K562 (cell line): ENCODE data around the gene KLHL6. TPM values are rescaled to one million over a fixed set of nuclear protein-coding genes. Genes with fewer than 3 reads are reported as not detected.

ENCODE experiments used
- ATAC-seq: fragments of 200-7000 bp; cut with Tn5 transposase; 3 replicates; pipeline ENCODE4 v1.9.1; 2020; ENCODE audit warnings: moderate library complexity
- BruUV-seq: library from RNA; stranded (reverse); fragments of 400-500 nt; replicated peaks from 2 replicates; lab custom pipeline; 2021; lab: Mats Ljungman, UMichigan
- CTCF ChIA-PET: fragments of 300-600 bp; formaldehyde crosslinking; extraction: SDS; loops from one replicate; lab custom pipeline; 2021; ENCODE audit warnings: low intra/inter-chr PET ratio; lab: Yijun Ruan, JAX
- POLR2A ChIA-PET: fragments of 300-600, 350-650 bp; sonication (Branson Sonifier 250); formaldehyde crosslinking; extraction: SDS; loops from one replicate; lab custom pipeline; 2021; ENCODE audit warnings: antibody characterized with exemption, inconsistent platforms; lab: Yijun Ruan, JAX
- DNase-seq, 4 experiments: peaks; one replicate each; pipeline versions ENCODE4 v3.0.0 to v3.0.0-alpha.2; 2011 to 2018; ENCODE audit warnings: low spot score in 3 of 4, mixed read lengths in 3 of 4; ENCODE audit errors: extremely low read depth in 1 of 4
- FAIRE-seq: peaks from 2 replicates; lab custom pipeline; 2011; peaks lifted over from hg19 to GRCh38; lab: Jason Lieb, UNC
- H2AFZ ChIP-seq: 2 replicates; pipeline ENCODE4 v1.6.0; 2011; ENCODE audit warnings: low read depth, low read length, control low read depth, inconsistent platforms
- H3K27ac ChIP-seq: fragments of 200-600 bp; 3 replicates; pipeline ENCODE4 v1.8.0; 2011; ENCODE audit warnings: low read depth, mild to moderate bottlenecking, control low read depth, inconsistent platforms, low read length, moderate library complexity, mixed read lengths; ENCODE audit errors: extremely low read depth
- H3K27me3 ChIP-seq, 2 experiments: fragments of 300-600 bp in 1 of 2; 2 replicates in 1 of 2; 3 replicates in 1 of 2; pipeline versions ENCODE4 v1.6.0 to v1.8.0; 2011; ENCODE audit warnings: inconsistent platforms in 2 of 2, low read length in 2 of 2, mild to moderate bottlenecking in 1 of 2, mixed read lengths in 1 of 2, moderate library complexity in 1 of 2; ENCODE audit not compliant: control insufficient read depth in 2 of 2, insufficient read depth in 2 of 2
- H3K36me3 ChIP-seq: fragments of 300-600 bp; 3 replicates; pipeline ENCODE4 v1.8.0; 2011; ENCODE audit warnings: mild to moderate bottlenecking, low read length, inconsistent platforms; ENCODE audit not compliant: control insufficient read depth, insufficient read depth
- H3K4me1 ChIP-seq, 2 experiments: fragments of 200-600 bp in 1 of 2; replicated peaks in 1 of 2; 2 replicates in 1 of 2; 3 replicates in 1 of 2; pipeline versions ENCODE4 v1.5.1 to v1.8.0; 2011; ENCODE audit warnings: inconsistent platforms in 2 of 2, low read length in 2 of 2, mild to moderate bottlenecking in 1 of 2, mixed read lengths in 1 of 2, moderate library complexity in 1 of 2; ENCODE audit not compliant: control insufficient read depth in 2 of 2, insufficient read depth in 2 of 2
- H3K4me2 ChIP-seq: 2 replicates; pipeline ENCODE4 v1.6.1; 2011; ENCODE audit warnings: low read length, control low read depth, inconsistent platforms, mixed read lengths; ENCODE audit not compliant: insufficient read depth
- H3K4me3 ChIP-seq: fragments of 200-600 bp; sonication (generic), shearing (Covaris generic); 2 replicates; pipeline ENCODE4 v1.5.1; 2016; ENCODE audit warnings: control low read depth, inconsistent platforms
- H3K79me2 ChIP-seq: fragments of 200-600 bp; 3 replicates; pipeline ENCODE4 v1.8.0; 2011; ENCODE audit warnings: low read length, inconsistent platforms; ENCODE audit not compliant: control insufficient read depth, insufficient read depth
- H3K9ac ChIP-seq, 2 experiments: 2 replicates each; pipeline versions ENCODE4 v1.6.0 to v1.6.1; 2011; ENCODE audit warnings: low read depth in 2 of 2, low read length in 2 of 2, control low read depth in 1 of 2, inconsistent platforms in 1 of 2, mild to moderate bottlenecking in 1 of 2, mixed read lengths in 1 of 2; ENCODE audit not compliant: insufficient read depth in 1 of 2
- H3K9me1 ChIP-seq: one replicate; pipeline ENCODE4 v1.6.0; 2011; ENCODE audit warnings: inconsistent platforms, mild to moderate bottlenecking, low read length, moderate library complexity; ENCODE audit not compliant: control insufficient read depth, insufficient read depth
- H3K9me3 ChIP-seq: replicated peaks from 2 replicates; pipeline ENCODE4 v1.5.1; 2011; ENCODE audit warnings: low read depth, low read length, inconsistent platforms; ENCODE audit not compliant: control insufficient read depth, insufficient read depth
- H4K20me1 ChIP-seq: replicated peaks from 2 replicates; pipeline ENCODE4 v1.6.1; 2011; ENCODE audit warnings: low read length, inconsistent platforms, mixed read lengths; ENCODE audit not compliant: control insufficient read depth, insufficient read depth
- FOXK1 ChIP-seq: sonication (generic); formaldehyde crosslinking; IDR thresholded peaks from 2 replicates; pipeline ENCODE4 v1.8.0; 2022; ENCODE audit warnings: missing genetic modification reagents, mild to moderate bottlenecking, borderline replicate concordance
- HMG20B ChIP-seq: fragments of 250-450 bp; sonication (Bioruptor Pico); IDR thresholded peaks from 2 replicates; pipeline ENCODE4 v1.5.0; 2021; ENCODE audit warnings: mild to moderate bottlenecking
- MAZ ChIP-seq, 2 experiments: fragments of 450-650 bp in 1 of 2; sonication (generic) in 1 of 2; formaldehyde crosslinking; IDR thresholded peaks in 1 of 2; conservative IDR thresholded peaks in 1 of 2; 2 replicates each; pipeline versions ENCODE4 v1.4.0 to v1.5.0; 2020; ENCODE audit warnings: mild to moderate bottlenecking in 1 of 2, missing genetic modification reagents in 1 of 2
- MCM5 ChIP-seq: fragments of 450-650 bp; IDR thresholded peaks from 2 replicates; pipeline ENCODE4 v1.6.1; 2016; ENCODE audit warnings: low read depth
- NCOA2 ChIP-seq, 2 experiments: fragments of 450-650 bp; IDR thresholded peaks; 2 replicates each; pipeline ENCODE4 v1.6.1; 2018; ENCODE audit warnings: mild to moderate bottlenecking in 2 of 2, moderate library complexity in 1 of 2; ENCODE audit not compliant: partially characterized antibody in 2 of 2
- NCOR1 ChIP-seq: fragments of 450-650 bp; IDR thresholded peaks from 2 replicates; pipeline ENCODE4 v1.6.1; 2016; ENCODE audit warnings: mild to moderate bottlenecking, moderate library complexity
- PRPF4 ChIP-seq: fragments of 200-400 bp; formaldehyde crosslinking; IDR thresholded peaks from one replicate; pipeline ENCODE4 v1.6.1; 2017; ENCODE audit warnings: low read length, low read depth, mild to moderate bottlenecking; ENCODE audit not compliant: insufficient read depth, poor library complexity, severe bottlenecking
- RBFOX2 ChIP-seq: fragments of 200-400 bp; formaldehyde crosslinking; IDR thresholded peaks from 2 replicates; pipeline ENCODE4 v1.6.1; 2017; ENCODE audit warnings: low read depth, mild to moderate bottlenecking, low read length, moderate library complexity
- RNF2 ChIP-seq: sonication (generic); IDR thresholded peaks from 2 replicates; pipeline ENCODE4 v1.6.1; 2016
- RUNX1 ChIP-seq: sonication (generic); IDR thresholded peaks from 2 replicates; pipeline ENCODE4 v1.6.1; 2016; ENCODE audit warnings: antibody characterized with exemption, low read depth
- ZC3H4 ChIP-seq: sonication (generic); formaldehyde crosslinking; IDR thresholded peaks from 2 replicates; pipeline ENCODE4 v1.9.0; 2021; ENCODE audit warnings: missing genetic modification reagents, borderline replicate concordance
- ZFP1 ChIP-seq: fragments of 450-650 bp; formaldehyde crosslinking; IDR thresholded peaks from 2 replicates; pipeline ENCODE4 v1.4.0; 2020; ENCODE audit warnings: mild to moderate bottlenecking, mixed read lengths
- ZFPM2 ChIP-seq: fragments of 250-450 bp; sonication (Bioruptor Pico); IDR thresholded peaks from 2 replicates; pipeline ENCODE4 v1.5.1; 2022; ENCODE audit warnings: mild to moderate bottlenecking
- ZNF76 ChIP-seq: fragments of 250-450 bp; sonication (Bioruptor Pico); IDR thresholded peaks from 2 replicates; pipeline ENCODE4 v1.4.0; 2020; ENCODE audit warnings: mild to moderate bottlenecking, moderate library complexity, borderline replicate concordance
- WGBS: fragments of 100-300 bp; shearing (Covaris generic); methylation state at CpG from one replicate; pipeline ENCODE4 v1.1.6; 2016; ENCODE audit warnings: low coverage, mixed read lengths; ENCODE audit not compliant: insufficient coverage; ENCODE audit errors: missing lambda C conversion rate; 5-methylcytosine and 5-hydroxymethylcytosine counted together
- in situ Hi-C: fragments of 300-500 bp; cut with MboI; formaldehyde crosslinking; loops from 4 replicates; pipeline ENCODE4 v1.15.0; 2018; ENCODE audit warnings: inconsistent platforms, mixed read lengths
- intact Hi-C: fragments of 100-400 bp; cut with micrococcal nuclease; formaldehyde crosslinking; loops from 2 replicates; pipeline ENCODE4 v1.14.2; 2022
- polyA plus RNA-seq, 8 experiments: library from polyadenylated mRNA; depleted of rRNA in 4 of 8; stranded (reverse) in 5 of 8; unstranded in 3 of 8; fragments of >200 nt; fragmentation: Nextera tagmentation in 2 of 8; fragmentation: Illumina TruSeq in 1 of 8; extraction: Ambion mirVana in 2 of 8; extraction: Trizol in 1 of 8; gene quantifications; 2 replicates each; pipeline versions ENCODE4 v1.2.1 to v1.2.3, GENCODE V29; 2011 to 2014; ENCODE audit warnings: inconsistent platforms in 1 of 8, missing spikeins in 1 of 8
- total RNA-seq, 7 experiments: library from RNA; depleted of rRNA in 6 of 7; stranded (reverse); fragments of >200 nt in 6 of 7; fragmentation: Illumina TruSeq in 2 of 7; extraction: Trizol in 2 of 7; gene quantifications; 2 replicates each; pipeline versions ENCODE4 v1.2.1 to v1.2.3, GENCODE V29; 2011 to 2021; ENCODE audit warnings: low replicate concordance in 1 of 7
- TF ChIP-seq, protein P1 (sequence below): sonication (generic); formaldehyde crosslinking; IDR thresholded peaks from 2 replicates; pipeline ENCODE4 v1.8.1; 2022; ENCODE audit warnings: missing genetic modification reagents
- TF ChIP-seq, protein P2 (sequence below): fragments of 450-650 bp; IDR thresholded peaks from 2 replicates; pipeline ENCODE4 v1.6.1; 2018; ENCODE audit not compliant: partially characterized antibody
- TF ChIP-seq, protein P3 (sequence below): sonication (generic); formaldehyde crosslinking; IDR thresholded peaks from 2 replicates; pipeline ENCODE4 v1.8.0; 2022; ENCODE audit warnings: mild to moderate bottlenecking, missing genetic modification reagents, borderline replicate concordance

Gene KLHL6
- total and polyA plus RNA-seq, 9 of the 15 experiments (the other 6 are each of a cell fraction or from before 2014, with no cell fraction given): 0.18 to 2.1 (median 1.4) TPM

DNA sequence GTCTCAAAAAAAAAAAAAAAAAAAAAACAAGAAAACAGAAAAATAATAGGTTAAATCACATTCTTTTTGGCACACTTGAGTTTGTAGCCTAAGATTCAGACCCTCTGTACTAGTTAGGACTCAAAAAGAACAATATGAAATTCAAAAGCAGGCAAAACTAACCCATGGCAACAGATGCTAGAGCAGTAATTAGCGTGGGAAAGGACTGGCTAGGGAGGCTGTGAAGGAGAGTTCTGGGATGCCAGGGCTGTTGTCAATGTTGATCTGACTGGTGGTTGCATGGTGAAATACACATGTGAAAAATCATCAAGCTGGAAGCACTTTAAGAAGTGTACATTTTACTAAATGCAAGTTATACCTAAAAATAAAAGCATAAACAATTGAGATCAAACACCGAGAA, 35.6 kb downstream of the KLHL6 start:
- H3K27me3 ChIP-seq: no peaks in the 10 kb centered on the region; a peak in 1 of 5 replicates
- ChIA-PET POLR2A (no interaction called here), CTCF (no interaction called here)
- H3K36me3 ChIP-seq: no peaks in the 10 kb centered on the region
- no peak for ATAC-seq
- peaks cover 12 to 38% of the 10 kb centered on the region in 2 experiments; a peak in 4 of 5 replicates for H3K4me1 ChIP-seq
- FAIRE-seq: no peak
- 86% methylated on average over 2 of the region's 2 CpGs for WGBS
- H3K4me2 ChIP-seq: no peak overlapping the region
- no peak for DNase-seq
- no peaks in the 10 kb centered on the region for H4K20me1 ChIP-seq
- intact Hi-C loops: loop anchor here (5.0 kb wide), 1 partner anchor 42 kb away; no protein-coding TSS in a partner anchor
- in situ Hi-C loops: no loop called here
- no TSS peak for BruUV-seq
- no peaks in the 10 kb centered on the region for H3K79me2 ChIP-seq
- no peak overlapping the region for H3K9ac ChIP-seq
- no peaks in the 10 kb centered on the region for H3K9me3 ChIP-seq
- peaks cover 2% of the 10 kb centered on the region for H3K9me1 ChIP-seq
- TF ChIP-seq, protein P1, sequence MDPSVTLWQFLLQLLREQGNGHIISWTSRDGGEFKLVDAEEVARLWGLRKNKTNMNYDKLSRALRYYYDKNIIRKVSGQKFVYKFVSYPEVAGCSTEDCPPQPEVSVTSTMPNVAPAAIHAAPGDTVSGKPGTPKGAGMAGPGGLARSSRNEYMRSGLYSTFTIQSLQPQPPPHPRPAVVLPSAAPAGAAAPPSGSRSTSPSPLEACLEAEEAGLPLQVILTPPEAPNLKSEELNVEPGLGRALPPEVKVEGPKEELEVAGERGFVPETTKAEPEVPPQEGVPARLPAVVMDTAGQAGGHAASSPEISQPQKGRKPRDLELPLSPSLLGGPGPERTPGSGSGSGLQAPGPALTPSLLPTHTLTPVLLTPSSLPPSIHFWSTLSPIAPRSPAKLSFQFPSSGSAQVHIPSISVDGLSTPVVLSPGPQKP: no peak
- TF ChIP-seq PRPF4 (no peak), MCM5 (no peak), FOXK1 (CRISPR knock-in tag) (no peak), ZFPM2 (CRISPR knock-in tag) (no peak), RUNX1 (no peak), MAZ (CRISPR knock-in tag; conservative IDR thresholded peaks at IDR 0.05 in 1 of 2, IDR thresholded peaks at IDR 0.05 in 1 of 2) (no peak), ZFP1 (no peak), ZNF76 (no peak), NCOR1 (no peak), RNF2 (no peak), NCOA2 (IDR thresholded peaks at IDR 0.05; ENCODE audit: partially characterized antibody in 2 of 2) (no peak), HMG20B (no peak), ZC3H4 (CRISPR knock-in tag) (no peak), RBFOX2 (no peak)
- TF ChIP-seq, protein P2, sequence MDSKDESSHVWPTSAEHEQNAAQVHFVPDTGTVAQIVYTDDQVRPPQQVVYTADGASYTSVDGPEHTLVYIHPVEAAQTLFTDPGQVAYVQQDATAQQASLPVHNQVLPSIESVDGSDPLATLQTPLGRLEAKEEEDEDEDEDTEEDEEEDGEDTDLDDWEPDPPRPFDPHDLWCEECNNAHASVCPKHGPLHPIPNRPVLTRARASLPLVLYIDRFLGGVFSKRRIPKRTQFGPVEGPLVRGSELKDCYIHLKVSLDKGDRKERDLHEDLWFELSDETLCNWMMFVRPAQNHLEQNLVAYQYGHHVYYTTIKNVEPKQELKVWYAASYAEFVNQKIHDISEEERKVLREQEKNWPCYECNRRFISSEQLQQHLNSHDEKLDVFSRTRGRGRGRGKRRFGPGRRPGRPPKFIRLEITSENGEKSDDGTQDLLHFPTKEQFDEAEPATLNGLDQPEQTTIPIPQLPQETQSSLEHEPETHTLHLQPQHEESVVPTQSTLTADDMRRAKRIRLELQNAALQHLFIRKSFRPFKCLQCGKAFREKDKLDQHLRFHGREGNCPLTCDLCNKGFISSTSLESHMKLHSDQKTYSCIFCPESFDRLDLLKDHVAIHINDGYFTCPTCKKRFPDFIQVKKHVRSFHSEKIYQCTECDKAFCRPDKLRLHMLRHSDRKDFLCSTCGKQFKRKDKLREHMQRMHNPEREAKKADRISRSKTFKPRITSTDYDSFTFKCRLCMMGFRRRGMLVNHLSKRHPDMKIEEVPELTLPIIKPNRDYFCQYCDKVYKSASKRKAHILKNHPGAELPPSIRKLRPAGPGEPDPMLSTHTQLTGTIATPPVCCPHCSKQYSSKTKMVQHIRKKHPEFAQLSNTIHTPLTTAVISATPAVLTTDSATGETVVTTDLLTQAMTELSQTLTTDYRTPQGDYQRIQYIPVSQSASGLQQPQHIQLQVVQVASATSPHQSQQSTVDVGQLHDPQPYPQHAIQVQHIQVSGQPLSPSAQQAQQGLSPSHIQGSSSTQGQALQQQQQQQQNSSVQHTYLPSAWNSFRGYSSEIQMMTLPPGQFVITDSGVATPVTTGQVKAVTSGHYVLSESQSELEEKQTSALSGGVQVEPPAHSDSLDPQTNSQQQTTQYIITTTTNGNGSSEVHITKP: no peak
- TF ChIP-seq, protein P3, sequence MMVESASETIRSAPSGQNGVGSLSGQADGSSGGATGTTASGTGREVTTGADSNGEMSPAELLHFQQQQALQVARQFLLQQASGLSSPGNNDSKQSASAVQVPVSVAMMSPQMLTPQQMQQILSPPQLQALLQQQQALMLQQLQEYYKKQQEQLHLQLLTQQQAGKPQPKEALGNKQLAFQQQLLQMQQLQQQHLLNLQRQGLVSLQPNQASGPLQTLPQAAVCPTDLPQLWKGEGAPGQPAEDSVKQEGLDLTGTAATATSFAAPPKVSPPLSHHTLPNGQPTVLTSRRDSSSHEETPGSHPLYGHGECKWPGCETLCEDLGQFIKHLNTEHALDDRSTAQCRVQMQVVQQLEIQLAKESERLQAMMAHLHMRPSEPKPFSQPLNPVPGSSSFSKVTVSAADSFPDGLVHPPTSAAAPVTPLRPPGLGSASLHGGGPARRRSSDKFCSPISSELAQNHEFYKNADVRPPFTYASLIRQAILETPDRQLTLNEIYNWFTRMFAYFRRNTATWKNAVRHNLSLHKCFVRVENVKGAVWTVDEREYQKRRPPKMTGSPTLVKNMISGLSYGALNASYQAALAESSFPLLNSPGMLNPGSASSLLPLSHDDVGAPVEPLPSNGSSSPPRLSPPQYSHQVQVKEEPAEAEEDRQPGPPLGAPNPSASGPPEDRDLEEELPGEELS (CRISPR knock-in tag): no peak
- TF ChIP-seq, all 486 proteins: peak for 0
- Histone ChIP-seq H2AFZ (no peak overlapping the region), H3K27ac (no peak overlapping the region), H3K4me3 (no peak overlapping the region)
